Mesendoderm (in vitro differentiated cells): ENCODE data around the gene GNG14.

Experiments
- DNase-seq: peaks from one replicate; pipeline ENCODE4 v3.0.0; 2013
- H2AK5ac ChIP-seq: 2 replicates; pipeline ENCODE4 v1.6.1; 2013; ENCODE audit warnings: low read length, inconsistent platforms
- H2BK120ac ChIP-seq: 2 replicates; pipeline ENCODE4 v1.6.1; 2013; ENCODE audit warnings: low read depth, mild to moderate bottlenecking, low read length, moderate library complexity, mixed read lengths
- H2BK15ac ChIP-seq: replicated peaks from 2 replicates; pipeline ENCODE4 v1.6.1; 2013; ENCODE audit warnings: low read depth, mild to moderate bottlenecking, moderate library complexity
- H2BK5ac ChIP-seq: 2 replicates; pipeline ENCODE4 v1.6.1; 2013; ENCODE audit warnings: low read length, inconsistent platforms
- H3K18ac ChIP-seq: 2 replicates; pipeline ENCODE4 v1.6.1; 2013; ENCODE audit warnings: mild to moderate bottlenecking, low read length, mixed read lengths
- H3K23ac ChIP-seq: one replicate; pipeline ENCODE4 v1.6.1; 2013; ENCODE audit warnings: low read length
- H3K27ac ChIP-seq: 2 replicates; pipeline ENCODE4 v1.5.1; 2013; ENCODE audit warnings: low read depth, mild to moderate bottlenecking, inconsistent platforms, low read length, moderate library complexity
- H3K27me3 ChIP-seq: 2 replicates; pipeline ENCODE4 v1.6.1; 2013; ENCODE audit warnings: low read length, control low read depth, mild to moderate bottlenecking, inconsistent platforms; ENCODE audit not compliant: insufficient read depth, poor library complexity
- H3K36me3 ChIP-seq: 2 replicates; pipeline ENCODE4 v1.6.1; 2013; ENCODE audit warnings: low read length, inconsistent platforms; ENCODE audit not compliant: control insufficient read depth, insufficient read depth
- H3K4ac ChIP-seq: one replicate; pipeline ENCODE4 v1.6.1; 2013; ENCODE audit warnings: low read depth, mild to moderate bottlenecking, low read length, moderate library complexity
- H3K4me1 ChIP-seq: 2 replicates; pipeline ENCODE4 v1.6.1; 2013; ENCODE audit warnings: low read depth, low read length, inconsistent platforms; ENCODE audit not compliant: control insufficient read depth
- H3K4me2 ChIP-seq: 2 replicates; pipeline ENCODE4 v1.6.1; 2013; ENCODE audit warnings: low read length
- H3K4me3 ChIP-seq: 2 replicates; pipeline ENCODE4 v1.5.1; 2013; ENCODE audit warnings: mild to moderate bottlenecking, low read length
- H3K56ac ChIP-seq: one replicate; pipeline ENCODE4 v1.6.1; 2013; ENCODE audit warnings: low read length
- H3K79me1 ChIP-seq: 2 replicates; pipeline ENCODE4 v1.6.1; 2013; ENCODE audit warnings: low read length, inconsistent platforms
- H3K79me2 ChIP-seq: 2 replicates; pipeline ENCODE4 v1.6.1; 2013; ENCODE audit warnings: mild to moderate bottlenecking, low read length; ENCODE audit not compliant: control insufficient read depth, insufficient read depth
- H3K9ac ChIP-seq: 2 replicates; pipeline ENCODE4 v1.6.1; 2013; ENCODE audit warnings: low read length, inconsistent platforms
- H4K5ac ChIP-seq: one replicate; pipeline ENCODE4 v1.6.1; 2013; ENCODE audit warnings: low read length
- H4K8ac ChIP-seq: one replicate; pipeline ENCODE4 v1.6.1; 2013; ENCODE audit warnings: low read depth, mild to moderate bottlenecking, control low read depth, low read length, moderate library complexity
- WGBS: extraction: QIAGEN DNeasy Blood & Tissue Kit; methylation state at CpG from one replicate; pipeline ENCODE4 v1.1.7; 2013; ENCODE audit warnings: low lambda C conversion rate, missing lambda C conversion rate; ENCODE audit not compliant: insufficient coverage; ENCODE audit errors: extremely low coverage; 5-methylcytosine and 5-hydroxymethylcytosine counted together
- small RNA-seq: library from polyadenylated mRNA; stranded (forward); fragments of <200 nt; extraction: miRNeasy Mini kit (QIAGEN cat#:217004); gene quantifications from one replicate; pipeline ENCODE3, GENCODE V24; 2013; ENCODE audit not compliant: insufficient read depth

GNG14 gene

DNA sequence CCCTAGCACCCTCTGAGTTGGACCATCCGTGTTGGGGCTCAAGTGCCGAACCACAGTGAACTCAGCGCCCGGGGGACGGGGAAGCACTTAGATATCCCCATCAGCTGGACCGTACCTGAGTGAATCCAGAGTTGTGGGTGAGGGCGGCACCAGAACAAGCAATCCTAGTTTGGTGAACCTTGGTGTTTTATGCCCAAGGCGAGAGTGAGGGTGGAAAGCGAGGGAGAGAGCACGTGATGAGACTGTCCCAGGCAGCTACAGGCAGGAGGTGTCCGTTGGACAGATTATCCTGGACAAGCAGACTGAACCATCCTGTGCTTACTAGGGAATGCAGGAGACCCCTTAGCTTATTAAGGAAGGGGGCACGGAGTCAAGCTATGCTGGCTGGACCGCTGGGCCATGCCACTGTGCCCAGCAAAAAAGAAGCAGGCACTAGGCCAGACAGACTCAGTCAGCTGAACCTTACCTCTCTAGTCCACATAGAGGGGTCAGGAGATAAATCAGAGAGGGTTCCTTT, 50.1 kb downstream of the GNG14 start:
- Histone ChIP-seq H2BK120ac (no peak overlapping the region), H4K5ac (no peak overlapping the region), H3K36me3 (no peaks in the 10 kb centered on the region), H2BK15ac (no peak overlapping the region), H3K79me1 (peaks cover 15% of the 10 kb centered on the region), H3K27ac (no peak overlapping the region), H3K9ac (peak overlapping the region; percentile 96), H3K56ac (peak overlapping the region; percentile 99), H3K27me3 (no peaks in the 10 kb centered on the region), H3K4ac (peak overlapping the region; percentile 28), H3K4me3 (peak overlapping the region; percentile 96), H3K4me1 (peaks cover 3% of the 10 kb centered on the region), H4K8ac (no peak overlapping the region), H2AK5ac (peak overlapping the region; percentile 65), H3K79me2 (peaks cover 29% of the 10 kb centered on the region), H3K18ac (no peak overlapping the region), H2BK5ac (no peak overlapping the region), H3K23ac (no peak overlapping the region), H3K4me2 (peak overlapping the region; percentile 100)
- WGBS = no CpG with 5 or more reads among the region's 13 CpGs
- DNase-seq = no peak

Small RNAs within 50 kb of the gene (small RNA-seq; reads per million reads assigned to genes)
- 18.6 reads per million, percentile 91 among the genes with 10 or more reads in this experiment for gene SNORD41
